Activated CD8-positive, alpha-beta memory T cell treated with anti-CD3 and anti-CD28 coated beads, Interleukin-2, amount 50 U/mL, for 24 hours (primary cell): ENCODE measurements around the gene FGF14.
"Not testable (repeated sequence)": the region's sequence is repeated elsewhere in the genome, so short reads cannot be mapped to it uniquely, and the experiment has no call there.

Experiments
- DNase-seq: peaks from one replicate; pipeline ENCODE4 v3.0.0-alpha.2; 2020; ENCODE audit errors: extremely low read depth

Gene FGF14

DNA sequence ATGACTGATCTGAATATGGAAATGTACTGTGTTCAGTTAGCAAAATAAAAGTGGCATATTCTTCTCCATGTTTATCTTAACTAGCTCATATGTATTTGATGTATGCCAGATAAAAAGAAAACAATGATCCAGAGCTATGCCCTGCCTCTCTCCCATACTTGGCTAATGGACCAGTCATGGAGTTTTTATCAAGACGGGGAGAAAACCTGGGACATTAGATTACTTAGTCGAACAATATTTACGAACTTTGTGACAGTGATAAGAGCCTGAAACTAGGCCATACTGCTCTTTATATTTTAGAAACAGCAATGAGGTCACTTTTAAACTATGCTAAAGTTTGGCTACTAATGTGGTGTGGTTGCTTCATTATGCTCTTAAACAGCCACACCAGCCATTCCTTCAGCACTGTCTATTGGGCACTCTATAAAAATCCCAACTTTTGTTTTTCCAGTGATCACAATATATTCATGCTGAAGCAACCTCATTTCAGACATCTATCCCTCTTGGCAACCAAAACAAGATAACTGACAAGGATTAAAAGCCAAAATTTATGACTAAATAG is 265.0 kb downstream of the FGF14 start:
- DNase-seq = no peak

DNA sequence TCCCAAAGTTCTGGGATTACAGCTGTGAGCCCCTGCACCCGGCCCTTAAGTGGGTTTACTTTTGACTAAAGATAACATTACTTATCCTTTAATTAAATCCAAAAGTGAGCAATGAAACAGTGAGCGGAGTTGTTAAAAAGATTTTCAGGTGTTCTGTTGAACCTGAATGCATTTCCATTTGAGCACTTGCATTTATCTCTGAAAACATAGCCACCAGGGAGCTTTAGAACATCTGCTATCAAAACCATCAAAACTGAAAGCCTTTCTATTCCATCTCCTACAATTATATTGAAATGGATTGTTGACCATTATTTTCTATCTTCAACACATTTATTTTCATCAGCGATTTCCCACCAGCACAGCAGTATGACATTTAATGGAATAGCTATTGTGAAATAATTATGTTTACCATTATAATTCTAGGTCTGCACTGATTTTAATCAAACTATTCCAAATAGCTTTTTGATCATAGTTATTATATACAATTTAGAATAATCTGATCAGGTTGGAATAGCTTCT is 269.0 kb downstream of the FGF14 start:
- DNase-seq = no peak

DNA sequence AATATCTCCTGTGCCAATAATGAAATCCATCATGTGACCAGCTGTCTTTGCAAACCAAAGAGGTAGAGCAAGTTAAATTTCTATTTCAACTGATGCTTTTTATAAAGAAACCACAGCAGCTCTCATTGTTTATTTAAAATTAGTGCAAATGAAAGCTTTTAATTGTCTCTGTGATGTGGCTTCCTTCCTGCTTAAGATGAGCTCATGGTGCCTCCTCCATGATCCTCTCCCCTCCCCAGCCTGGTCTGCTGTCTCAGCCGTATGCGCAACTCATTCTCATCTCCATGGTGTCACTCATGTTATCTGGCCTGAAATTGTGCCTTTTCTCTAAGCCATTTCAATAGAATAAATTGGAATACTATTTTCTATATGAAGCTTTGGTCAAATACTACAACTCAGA is 270.6 kb downstream of the FGF14 start:
- no peak for DNase-seq

DNA sequence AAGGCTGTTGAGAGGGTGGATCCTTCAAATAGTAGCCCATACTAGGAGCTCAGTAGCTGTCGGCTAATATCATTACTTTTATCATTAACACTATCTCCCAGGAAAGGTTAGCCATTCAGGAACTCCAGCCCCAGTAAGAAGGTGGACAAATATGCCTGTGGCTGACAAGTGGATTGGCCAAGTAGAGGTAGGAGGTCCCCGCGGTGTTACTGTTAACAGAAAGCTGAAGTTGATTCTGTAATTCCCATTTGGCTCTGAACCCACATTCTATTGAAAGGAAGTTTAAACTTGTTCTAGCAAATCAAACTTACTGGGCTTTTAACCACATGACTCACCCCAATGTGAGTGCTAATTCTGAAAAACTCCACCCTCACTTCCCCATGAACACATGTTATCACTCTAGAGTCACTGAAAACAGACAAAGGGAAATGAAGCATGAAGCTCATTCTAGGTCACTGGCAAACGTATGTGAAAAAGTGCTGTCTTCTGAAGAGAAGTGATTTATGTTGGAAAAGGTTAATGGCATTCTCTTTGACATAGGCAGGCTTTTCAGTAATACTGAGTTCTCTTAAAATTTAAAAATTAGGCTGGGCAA is 273.5 kb downstream of the FGF14 start:
- no peak for DNase-seq

DNA sequence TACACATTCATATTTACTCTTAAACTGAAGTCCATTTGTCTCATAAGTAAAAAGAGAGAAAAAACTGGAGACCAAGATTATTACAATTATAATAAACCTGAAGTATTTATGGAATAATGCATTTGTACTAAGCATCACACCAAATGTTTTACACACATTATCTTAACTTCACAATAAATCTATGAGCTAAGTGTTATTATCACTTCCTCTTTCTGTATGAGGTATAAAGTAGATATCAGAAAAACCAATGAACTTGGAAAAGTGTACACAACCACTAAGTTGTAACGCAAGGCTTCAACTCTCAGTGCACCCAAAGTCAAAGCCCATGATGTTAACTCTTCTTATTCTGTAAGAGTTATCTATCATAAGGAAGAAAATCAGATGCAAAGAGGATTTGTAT is 274.7 kb downstream of the FGF14 start:
- no peak for DNase-seq

DNA sequence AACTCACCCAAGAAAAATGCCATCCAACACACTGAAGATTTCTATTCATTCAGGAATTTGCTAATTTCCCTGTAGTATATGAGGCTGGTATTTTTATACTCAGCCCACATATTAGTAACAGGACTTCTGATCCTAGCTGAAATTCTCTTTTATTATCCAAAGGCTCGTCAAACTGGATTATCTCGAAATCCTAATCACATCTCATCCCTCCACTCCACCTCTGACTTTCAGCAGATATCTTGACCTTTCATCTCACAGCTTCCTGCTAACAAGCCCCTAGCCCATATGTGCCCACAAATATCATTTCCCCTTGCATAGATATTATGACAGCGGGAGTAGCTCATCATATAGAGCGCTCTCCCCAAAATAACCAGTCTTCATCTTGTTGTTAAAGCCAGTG is 279.7 kb downstream of the FGF14 start:
- no peak for DNase-seq

DNA sequence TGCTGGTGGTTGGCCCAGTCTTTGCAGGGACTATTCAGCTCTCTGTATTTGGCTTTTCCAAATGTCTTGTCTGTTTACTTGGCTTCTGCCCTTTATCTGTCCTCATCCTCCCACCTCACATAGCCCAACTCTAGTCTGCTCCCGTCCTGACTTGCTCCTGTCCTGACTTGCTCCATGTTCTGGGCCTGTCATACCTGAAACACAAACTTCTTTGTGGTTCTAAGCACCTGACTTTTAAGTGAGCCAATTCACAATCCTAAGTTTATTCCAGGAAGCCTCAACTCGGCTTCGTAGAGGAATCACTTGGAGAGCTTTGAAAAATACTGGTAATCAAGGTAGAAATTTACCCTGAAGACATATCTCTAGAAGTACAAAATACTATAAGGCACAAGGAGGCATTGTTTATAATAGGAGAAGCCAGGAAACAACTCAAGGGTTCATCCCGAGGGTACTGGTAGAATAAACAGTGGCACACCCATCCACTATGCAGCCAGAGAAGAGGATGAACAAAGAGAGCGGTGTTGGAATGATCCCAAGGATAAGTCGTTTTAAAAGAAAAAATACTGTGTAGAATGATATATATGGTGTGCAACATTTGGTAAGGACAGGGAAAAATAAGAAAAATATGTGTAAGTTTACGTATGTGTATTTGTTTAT is 284.5 kb downstream of the FGF14 start:
- no peak for DNase-seq

DNA sequence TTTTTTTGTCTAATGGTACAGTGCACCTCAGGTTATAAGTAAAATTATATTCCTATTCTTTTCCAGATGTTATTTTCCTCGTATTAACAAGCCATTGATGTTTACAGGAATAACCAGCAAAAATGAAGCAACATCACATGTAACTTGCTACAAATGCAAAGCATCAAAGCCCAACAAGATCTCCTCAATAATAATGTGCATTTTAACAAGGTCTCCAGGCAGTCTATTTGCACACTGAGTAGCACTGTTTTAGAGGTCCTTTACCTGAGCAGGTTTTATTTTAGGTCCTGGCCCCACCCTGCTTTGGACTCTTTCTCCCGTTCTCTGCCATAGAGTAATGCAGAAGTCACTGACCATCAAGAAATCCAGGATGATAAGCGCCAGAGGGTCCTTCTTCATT is 298.4 kb downstream of the FGF14 start:
- DNase-seq = no peak

DNA sequence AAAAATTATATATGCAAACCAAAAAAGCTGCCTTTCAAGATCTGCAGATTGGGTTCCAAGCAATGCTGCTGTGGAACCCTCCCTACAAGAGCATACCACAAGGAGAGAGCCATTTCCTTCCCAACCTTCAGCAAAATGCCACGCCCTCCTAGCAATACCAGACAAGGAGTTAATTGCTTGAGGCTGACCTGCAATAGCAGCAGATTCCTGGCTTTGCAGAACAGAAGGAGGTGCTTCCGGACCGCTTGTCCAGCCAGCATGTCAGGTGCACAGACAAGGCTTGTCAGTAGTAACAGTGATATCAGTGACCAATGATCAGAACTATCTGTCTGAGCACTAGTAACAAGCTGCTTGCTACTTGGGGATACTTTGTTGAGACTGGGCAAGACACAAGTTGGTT is 301.6 kb downstream of the FGF14 start:
- DNase-seq = no peak

DNA sequence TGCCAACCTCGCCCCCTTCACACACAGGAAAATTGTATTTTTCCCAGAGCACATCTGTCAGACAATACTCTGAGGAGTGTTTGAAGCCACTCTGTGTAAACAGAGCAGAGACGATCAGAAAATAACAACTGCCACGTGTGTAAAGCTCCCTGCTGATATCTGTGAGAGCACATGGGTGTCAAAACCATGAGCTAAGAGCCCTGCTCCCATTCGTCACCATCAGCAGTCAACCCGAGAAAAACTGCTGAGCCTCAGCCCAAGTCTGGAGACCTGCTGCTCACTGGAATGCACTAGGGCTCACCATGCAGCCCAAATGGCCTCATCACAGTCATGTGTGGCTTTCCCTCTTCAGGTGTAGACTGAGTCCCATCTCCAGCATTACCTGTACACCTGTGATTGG is 304.1 kb downstream of the FGF14 start:
- DNase-seq = no peak

DNA sequence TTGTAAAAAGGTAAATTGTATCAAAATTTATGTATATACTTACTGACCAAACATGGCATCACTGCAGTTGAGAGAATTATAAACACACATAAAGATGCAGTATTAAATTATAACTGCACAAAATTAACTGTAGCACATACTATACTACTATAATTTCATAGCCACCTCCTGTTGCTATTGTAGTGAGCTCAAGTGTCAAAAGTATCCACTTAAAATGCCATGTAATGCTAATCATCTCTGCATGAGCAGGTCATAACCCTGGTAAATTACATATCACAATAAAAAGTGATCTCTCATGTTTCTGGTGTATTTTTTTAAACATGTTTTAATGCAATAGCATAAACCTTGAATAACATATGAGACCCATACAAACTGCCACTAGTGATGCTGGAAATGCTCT is 308.6 kb downstream of the FGF14 start:
- DNase-seq = not testable (repeated sequence)

DNA sequence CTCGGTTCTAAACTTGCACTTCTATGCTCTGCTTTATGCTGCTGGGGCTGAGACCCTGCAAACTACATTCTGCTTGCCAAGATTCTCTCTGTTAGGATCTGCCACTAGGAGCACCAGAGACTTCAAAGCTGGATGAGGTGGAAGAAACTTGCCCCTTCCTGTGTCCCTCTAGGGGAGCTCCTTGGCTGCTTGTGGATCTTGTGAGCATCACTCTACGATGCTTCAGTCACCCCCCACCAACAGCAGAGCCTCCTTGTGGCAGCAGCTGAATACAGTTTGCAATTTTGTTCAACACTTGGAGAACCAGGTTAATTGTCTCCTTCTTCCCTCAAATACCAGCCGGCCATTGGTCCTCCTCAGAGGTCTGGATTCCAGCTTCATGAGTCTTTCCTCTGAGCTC is 310.6 kb downstream of the FGF14 start:
- DNase-seq = no peak

DNA sequence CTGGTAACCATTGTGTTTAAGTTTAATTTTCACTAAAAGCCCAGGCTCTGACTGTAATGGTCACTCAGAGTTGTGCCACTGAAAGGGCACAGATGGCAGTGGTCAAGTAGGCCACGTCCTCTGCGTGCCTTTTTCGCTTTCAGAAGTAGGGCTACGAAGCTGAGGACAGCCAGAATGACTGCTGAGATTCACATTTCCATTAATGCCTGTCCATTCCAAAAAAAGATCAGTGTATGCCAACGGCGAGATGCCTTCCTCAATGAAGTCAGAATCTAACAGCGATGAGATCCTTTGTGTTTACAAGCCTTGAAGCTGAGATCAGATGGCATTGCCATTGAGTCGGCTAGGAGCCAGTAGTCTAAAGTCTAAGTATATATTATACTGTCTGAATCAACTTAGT is 311.3 kb downstream of the FGF14 start:
- no peak for DNase-seq

DNA sequence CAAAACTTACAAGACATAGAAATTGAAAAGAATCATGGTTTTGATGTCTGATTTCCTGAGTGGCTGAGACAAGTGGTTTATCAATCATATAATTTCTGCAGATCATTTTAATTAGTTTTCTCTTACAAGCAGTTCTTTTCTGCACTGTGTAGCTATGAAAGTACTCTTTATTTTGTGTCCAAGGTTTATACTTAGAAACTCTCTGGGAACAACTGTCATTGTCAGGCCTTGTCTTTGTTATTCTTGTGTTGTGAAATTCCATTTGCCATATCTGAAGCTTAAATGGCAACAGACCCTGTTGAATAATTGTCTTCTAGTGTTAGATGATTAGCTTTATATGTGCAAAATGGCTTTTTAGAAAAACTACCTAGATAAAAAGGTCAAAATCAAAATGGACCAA is 312.1 kb downstream of the FGF14 start:
- no peak for DNase-seq

DNA sequence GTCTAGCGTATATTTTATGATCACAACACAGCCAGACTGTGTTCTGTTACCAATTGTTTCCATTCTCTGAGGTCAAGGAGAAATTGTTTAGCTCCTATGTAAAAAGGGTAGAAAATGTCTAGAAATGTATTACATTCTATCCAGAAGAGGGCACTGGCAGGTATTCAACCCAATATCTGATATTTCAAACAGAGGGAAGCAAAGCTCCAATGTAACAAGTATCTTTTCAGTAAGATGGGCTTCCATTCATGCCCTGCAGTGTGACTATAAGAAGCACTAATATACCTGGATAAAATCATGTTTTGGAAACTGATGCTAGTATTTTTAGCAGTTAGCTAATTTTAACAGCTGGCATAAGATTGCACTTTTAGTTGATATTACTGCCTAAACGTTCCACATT is 312.7 kb downstream of the FGF14 start:
- no peak for DNase-seq

DNA sequence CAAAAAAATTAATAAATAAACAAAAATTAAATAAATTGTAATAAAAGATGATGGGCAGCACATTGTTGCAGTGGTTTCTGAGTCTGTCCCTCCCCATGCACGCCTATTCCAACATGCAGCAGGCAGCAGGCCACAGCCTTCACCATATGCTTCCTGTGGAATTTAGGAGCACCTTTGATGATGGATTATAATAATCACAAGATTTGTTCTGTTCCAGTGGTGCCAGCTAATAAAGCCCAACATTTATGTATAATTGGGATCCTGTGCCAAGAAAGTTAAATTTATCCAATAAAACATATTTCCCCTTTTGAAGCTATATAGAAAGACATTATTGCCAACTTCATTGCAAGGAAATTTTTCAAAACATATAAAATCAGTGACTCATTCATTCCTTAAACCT is 328.6 kb downstream of the FGF14 start:
- DNase-seq = no peak

DNA sequence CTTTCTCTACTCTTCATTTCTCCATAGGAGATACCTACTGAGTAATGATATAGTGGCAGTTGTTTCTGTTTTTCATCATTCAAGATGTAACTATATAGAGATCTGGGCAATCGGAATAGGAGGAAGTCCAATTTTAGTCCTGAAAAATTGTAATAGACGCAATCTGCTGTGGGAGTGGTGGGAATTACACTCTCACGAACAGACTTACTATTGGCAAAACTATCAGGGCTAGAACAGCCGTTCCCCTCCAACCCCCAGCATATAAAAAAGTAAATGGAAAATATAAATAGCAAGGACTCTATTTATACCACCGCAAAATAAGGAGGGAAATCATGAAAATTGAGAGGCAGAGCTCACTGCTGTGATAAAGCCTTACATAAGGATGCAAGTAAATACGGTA is 330.1 kb downstream of the FGF14 start:
- DNase-seq = no peak

DNA sequence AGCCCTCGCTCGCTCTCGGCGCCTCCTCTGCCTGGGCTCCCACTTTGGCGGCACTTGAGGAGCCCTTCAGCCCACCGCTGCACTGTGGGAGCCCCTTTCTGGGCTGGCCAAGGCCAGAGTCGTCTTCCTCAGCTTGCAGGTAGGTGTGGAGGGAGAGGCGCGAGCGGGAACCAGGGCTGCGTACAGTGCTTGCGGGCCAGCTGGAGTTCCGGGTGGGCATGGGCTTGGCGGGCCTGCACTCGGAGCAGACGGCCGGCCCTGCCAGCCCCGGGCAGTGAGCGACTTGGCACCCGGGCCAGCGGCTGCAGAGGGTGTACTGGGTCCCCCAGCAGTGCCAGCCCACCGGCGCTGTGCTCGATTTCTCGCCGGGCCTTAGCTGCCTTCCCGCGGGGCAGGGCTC is 333.5 kb downstream of the FGF14 start:
- not testable (repeated sequence) for DNase-seq

DNA sequence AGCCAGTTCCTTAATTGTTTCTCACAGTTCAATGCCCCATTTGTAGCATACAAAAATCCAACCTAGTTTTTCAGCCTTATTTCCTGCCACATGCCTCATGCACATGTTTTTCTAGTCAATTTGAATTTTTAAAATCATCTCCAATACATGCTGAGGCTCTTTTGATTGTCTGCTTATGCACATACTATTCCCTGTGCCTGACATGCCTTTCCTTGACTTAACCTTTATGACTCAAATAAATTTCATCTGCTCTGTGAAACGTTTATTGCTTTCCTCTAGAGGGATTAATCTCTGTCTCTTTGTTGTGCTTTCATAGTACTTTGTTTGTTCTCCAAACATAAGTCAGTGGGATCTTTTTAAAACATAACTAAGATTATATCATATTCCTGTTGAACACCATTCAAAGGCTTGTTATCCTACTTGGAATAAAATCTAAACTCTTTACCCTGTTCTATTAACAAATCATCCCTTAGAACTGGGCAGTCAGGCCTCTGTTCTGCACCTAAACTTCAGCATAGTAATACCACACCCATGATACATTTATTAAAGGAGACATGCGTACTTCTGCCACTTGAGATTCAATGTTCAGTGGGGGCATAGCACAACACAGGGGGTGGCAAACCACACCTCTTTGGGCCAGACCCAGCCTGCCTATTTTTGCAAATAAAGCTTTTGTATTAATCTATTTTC is 346.6 kb downstream of the FGF14 start:
- DNase-seq = no peak

DNA sequence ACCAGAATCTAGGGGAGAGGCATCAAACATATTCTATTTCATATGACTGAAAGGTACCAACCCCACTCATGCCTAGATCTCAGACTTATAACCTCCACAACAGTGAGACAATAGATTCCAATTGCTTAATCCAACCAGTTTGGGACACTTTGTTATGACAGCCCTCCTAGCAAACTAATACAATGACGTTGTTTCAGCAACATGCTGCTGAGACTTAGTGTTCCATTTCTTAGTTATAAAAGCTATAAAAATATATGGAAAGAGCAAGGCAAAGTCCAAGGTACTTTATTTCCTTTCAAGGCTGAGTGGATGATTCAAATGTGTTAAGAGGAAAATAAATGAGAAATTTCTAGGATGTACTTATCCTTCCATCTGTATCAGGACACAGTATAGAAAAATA is 352.0 kb downstream of the FGF14 start:
- no peak for DNase-seq

DNA sequence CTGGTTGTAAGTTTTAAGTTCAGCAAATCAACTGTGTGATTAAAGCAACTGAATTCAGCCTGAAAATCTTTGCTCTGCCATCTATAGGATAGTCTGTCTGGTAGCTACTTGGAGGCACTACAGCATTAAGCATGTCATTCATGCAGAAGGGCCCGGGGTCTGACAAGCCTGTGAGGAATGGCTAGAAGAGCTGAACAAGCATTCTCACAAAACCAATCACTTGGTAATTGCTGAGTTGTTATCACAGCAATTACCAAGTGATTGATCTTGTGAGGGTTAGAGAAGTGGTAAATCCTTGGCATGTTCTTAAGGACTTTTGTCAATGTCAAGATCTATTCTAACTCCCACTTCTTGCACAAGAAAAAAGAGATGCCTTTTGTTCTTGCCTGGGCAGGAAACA is 356.1 kb downstream of the FGF14 start:
- DNase-seq = no peak

DNA sequence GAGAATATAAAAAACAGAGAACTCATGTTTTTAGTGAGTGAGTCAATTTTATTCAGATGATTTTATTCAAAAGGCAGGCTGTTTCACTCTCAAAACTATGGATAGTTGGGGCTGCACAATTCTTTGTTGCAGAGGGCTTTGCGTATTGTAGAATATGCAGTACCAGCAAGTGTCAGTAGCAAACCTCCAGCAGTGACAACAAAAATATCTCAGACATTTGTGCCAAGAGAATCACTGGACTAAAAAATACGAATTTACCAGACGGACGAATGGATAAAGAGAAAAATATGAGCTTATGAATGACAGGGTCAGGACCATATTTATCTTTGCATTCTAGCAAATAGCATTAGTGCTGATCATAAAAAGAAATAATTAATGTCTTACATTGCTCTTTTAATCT is 359.1 kb downstream of the FGF14 start:
- no peak for DNase-seq

DNA sequence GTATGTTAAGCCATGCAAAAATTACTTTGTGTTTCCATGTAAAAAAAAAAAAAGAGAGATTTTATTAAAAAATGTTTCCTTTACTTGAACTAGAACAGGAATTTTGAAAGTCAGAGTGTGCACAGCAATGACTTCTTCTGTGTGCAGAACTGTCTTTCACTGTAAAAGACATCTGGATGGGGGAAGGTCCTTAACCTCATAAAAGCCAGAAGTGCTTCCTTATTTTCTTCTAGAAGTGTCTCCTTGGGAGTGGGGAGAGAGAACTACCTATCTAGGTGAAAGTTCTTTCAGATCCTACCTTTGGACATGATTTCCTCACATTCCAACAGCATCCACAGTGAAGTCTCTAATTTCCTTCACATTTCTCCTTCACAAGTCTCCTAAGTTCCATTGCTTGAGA is 360.3 kb downstream of the FGF14 start:
- DNase-seq = no peak
